NB4 (cell line): ENCODE results near the gene UNC5A.

ENCODE experiments used
- CTCF ChIP-seq: IDR thresholded peaks from one replicate; pipeline ENCODE4 v1.5.1; 2012; ENCODE audit warnings: low read depth, low read length
- MAX ChIP-seq: IDR thresholded peaks from 2 replicates; pipeline ENCODE4 v1.6.1; 2011; ENCODE audit warnings: low read depth, low read length
- MYC ChIP-seq: IDR thresholded peaks from 2 replicates; pipeline ENCODE4 v1.6.1; 2011; ENCODE audit warnings: low read depth, low read length
- POLR2A ChIP-seq: IDR thresholded peaks from 2 replicates; pipeline ENCODE4 v1.6.1; 2011; ENCODE audit warnings: mild to moderate bottlenecking; ENCODE audit not compliant: insufficient read length; ENCODE audit errors: extremely low read depth

- TF ChIP-seq POLR2A: no peak
- TF ChIP-seq CTCF: no peak
- no peak for TF ChIP-seq MYC
- no peak for TF ChIP-seq MAX
These were observed 73.6 kb downstream of the UNC5A start for GRCh38 chr5:176883700-176884570.
